Activated CD4-positive, alpha-beta memory T cell treated with anti-CD3 and anti-CD28 coated beads for 36 hours (primary cell): ENCODE data around the gene DENND4B. TPM values are rescaled to one million over a fixed set of nuclear protein-coding genes. Genes with fewer than 3 reads are reported as not detected.

Source experiments
- CTCF ChIA-PET: fragments of 350-600 bp; sonication (Branson Sonifier 250); formaldehyde crosslinking; loops from one replicate; lab custom pipeline; 2021; ENCODE audit warnings: antibody characterized with exemption, inconsistent platforms; lab: Charles Lee
- POLR2A ChIA-PET: fragments of 350-600 bp; sonication (Branson Sonifier 250); formaldehyde crosslinking; loops from one replicate; lab custom pipeline; 2021; ENCODE audit warnings: antibody characterized with exemption; lab: Charles Lee
- DNase-seq: peaks from one replicate; pipeline ENCODE4 v3.0.0-alpha.2; 2020
- H3K27ac Mint-ChIP-seq: one replicate; pipeline ENCODE4 v1.8.0; 2021; ENCODE audit warnings: mixed read lengths
- H3K27me3 Mint-ChIP-seq: one replicate; pipeline ENCODE4 v1.8.0; 2021; ENCODE audit warnings: mixed read lengths
- H3K36me3 Mint-ChIP-seq: one replicate; pipeline ENCODE4 v1.8.0; 2021; ENCODE audit warnings: mixed read lengths
- H3K4me1 Mint-ChIP-seq: one replicate; pipeline ENCODE4 v1.8.0; 2021; ENCODE audit warnings: low read depth, mixed read lengths
- H3K4me3 Mint-ChIP-seq: one replicate; pipeline ENCODE4 v1.8.0; 2021; ENCODE audit warnings: mild to moderate bottlenecking, mixed read lengths
- H3K9me3 Mint-ChIP-seq: one replicate; pipeline ENCODE4 v1.8.0; 2021; ENCODE audit warnings: mixed read lengths
- intact Hi-C: fragments of 100-400 bp; cut with micrococcal nuclease; formaldehyde crosslinking; loops from one replicate; pipeline ENCODE4 v1.15.1; 2023
- total RNA-seq, 2 experiments: library from RNA; stranded (reverse); gene quantifications; one replicate each; pipeline ENCODE4 v1.2.3, GENCODE V29; 2021

DENND4B gene, protein sequence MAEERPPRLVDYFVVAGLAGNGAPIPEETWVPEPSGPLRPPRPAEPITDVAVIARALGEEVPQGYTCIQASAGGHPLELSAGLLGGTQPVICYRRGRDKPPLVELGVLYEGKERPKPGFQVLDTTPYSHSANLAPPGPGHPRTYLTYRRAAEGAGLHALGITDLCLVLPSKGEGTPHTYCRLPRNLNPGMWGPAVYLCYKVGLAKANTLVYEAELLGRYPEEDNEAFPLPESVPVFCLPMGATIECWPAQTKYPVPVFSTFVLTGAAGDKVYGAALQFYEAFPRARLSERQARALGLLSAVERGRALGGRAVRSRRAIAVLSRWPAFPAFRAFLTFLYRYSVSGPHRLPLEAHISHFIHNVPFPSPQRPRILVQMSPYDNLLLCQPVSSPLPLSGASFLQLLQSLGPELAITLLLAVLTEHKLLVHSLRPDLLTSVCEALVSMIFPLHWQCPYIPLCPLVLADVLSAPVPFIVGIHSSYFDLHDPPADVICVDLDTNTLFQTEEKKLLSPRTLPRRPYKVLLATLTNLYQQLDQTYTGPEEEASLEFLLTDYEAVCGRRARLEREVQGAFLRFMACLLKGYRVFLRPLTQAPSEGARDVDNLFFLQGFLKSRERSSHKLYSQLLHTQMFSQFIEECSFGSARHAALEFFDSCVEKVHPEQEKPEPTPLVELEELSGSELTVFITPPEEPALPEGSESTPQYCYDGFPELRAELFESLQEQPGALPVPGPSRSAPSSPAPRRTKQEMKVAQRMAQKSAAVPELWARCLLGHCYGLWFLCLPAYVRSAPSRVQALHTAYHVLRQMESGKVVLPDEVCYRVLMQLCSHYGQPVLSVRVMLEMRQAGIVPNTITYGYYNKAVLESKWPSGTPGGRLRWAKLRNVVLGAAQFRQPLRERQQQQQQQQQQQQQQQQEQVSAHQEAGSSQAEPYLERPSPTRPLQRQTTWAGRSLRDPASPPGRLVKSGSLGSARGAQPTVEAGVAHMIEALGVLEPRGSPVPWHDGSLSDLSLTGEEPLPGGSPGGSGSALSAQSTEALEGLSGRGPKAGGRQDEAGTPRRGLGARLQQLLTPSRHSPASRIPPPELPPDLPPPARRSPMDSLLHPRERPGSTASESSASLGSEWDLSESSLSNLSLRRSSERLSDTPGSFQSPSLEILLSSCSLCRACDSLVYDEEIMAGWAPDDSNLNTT (N-terminal part only)
- total RNA-seq: 100 to 1,000 TPM in 1 of 2 experiments, 10 to 100 TPM in 1; 98.1 to 108 TPM

DNA sequence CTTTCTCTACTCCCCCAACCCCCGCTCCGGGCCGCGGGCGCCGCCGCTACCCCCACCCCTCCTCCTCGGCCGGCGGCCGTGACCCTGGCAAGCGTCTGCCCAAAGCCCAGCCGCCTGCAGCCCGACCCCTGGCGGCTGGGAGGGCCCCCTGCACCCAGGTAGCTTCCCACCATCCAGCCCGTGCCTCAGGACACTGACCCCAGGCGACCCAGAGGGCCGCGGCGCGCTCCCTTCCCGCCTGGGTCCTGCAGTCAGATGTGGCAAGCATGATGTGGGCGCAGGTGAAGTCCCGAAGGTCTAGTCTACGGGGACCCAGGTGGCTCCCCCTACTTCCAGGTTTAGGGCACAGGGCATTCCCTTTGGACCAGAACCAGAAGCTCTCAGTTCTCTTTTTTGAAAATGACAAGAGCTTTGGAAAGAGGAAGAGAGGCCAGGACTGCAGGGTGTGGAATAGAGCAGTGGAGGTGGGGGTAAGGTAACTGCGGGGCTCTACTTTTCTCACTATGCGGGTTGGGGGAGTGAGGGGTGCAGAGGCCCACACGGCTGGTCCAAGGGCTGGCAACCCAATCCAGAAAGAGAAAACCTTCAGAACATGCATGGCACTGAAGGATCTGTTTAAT, at the start of gene DENND4B:
Gene DENND4B (minus strand): TSS at position 97 of the 620 bp plus-strand sequence. CDS start 2,344 bp downstream, outside the sequence.
- Mint-ChIP-seq H3K27ac (peak within 1 kb of the TSS; percentile 97), H3K36me3 (peaks cover 40% of the 10 kb centered on the region), H3K27me3 (no peaks in the 10 kb centered on the region), H3K9me3 (no peaks in the 10 kb centered on the region), H3K4me1 (peaks cover 25% of the 10 kb centered on the region), H3K4me3 (peak within 1 kb of the TSS; percentile 92)
- DNase-seq: peak; percentile 83
- POLR2A ChIA-PET: interaction anchor here (0.6 to 3.9 kb wide), 12 partner anchors 9 to 171 kb away, joined by 3 to 41 read pairs (median 8); partner anchors contain the start of genes CREB3L4, CRTC2, GATAD2B and RPS27
- intact Hi-C loops: loop anchor here (1.0 kb wide), 2 partner anchors 23 to 149 kb away; no protein-coding TSS in a partner anchor
- CTCF ChIA-PET: interaction anchor here (0.6 to 4.3 kb wide), 32 partner anchors 8 to 439 kb away, joined by 3 to 31 read pairs (median 4); partner anchors contain the start of genes CREB3L4, CRTC2, JTB and RAB13

- CTCF ChIA-PET: interaction anchor here (0.6 kb wide), 1 partner anchor 398 kb away, joined by 3 read pairs; no protein-coding TSS in a partner anchor
- intact Hi-C loops: loop anchor here (10.0 kb wide), 1 partner anchor 159 kb away; the partner anchor contains the start of gene NUP210L
Measured at GRCh38 chr1:153995640-153996039, 49.1 kb upstream of the DENND4B start.

DNA sequence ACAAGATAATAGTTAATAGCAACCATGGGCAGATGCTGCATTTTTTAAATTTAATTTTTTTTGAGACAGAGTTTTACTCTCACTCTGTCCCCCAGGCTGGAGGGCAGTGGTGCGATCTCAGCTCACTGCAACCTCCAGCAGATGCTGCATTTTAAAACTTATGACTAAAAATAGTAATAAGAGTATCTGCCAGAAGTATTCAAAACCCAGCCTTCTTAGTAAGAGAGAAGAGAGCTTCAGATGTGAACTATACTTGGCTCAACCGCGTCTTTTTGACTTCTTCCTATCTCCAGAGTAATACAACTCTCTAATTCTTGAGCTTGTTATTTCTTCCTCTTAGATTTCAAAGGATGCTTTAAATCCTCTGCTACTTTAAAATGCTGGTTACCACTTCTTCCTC, 48.7 kb upstream of the DENND4B start:
- intact Hi-C loops: loop anchor here (10.0 kb wide), 1 partner anchor 160 kb away; the partner anchor contains the start of gene NUP210L
- no peak overlapping the region for H3K4me3 Mint-ChIP-seq
- POLR2A ChIA-PET: interaction anchor here (1.2 kb wide), 1 partner anchor 188 kb away, joined by 3 read pairs; no protein-coding TSS in a partner anchor

More at GRCh38 chr1:153995640-153996039, 49.1 kb upstream of the DENND4B start:
- POLR2A ChIA-PET: no interaction called here
- Mint-ChIP-seq H3K4me1 (peaks cover 21% of the 10 kb centered on the region), H3K27me3 (no peaks in the 10 kb centered on the region), H3K36me3 (peaks cover 42% of the 10 kb centered on the region), H3K4me3 (no peak overlapping the region), H3K27ac (no peak overlapping the region), H3K9me3 (no peaks in the 10 kb centered on the region)
- DNase-seq: no peak

GRCh38 chr1:153991806-153992205, 45.3 kb upstream of the DENND4B start:
- DNase-seq: no peak
- H3K27me3 Mint-ChIP-seq: peaks cover 2% of the 10 kb centered on the region
- peaks cover 44% of the 10 kb centered on the region for H3K36me3 Mint-ChIP-seq
- ChIA-PET CTCF (interaction anchor here (0.6 to 1.9 kb wide), 7 partner anchors 14 to 280 kb away, joined by 3 to 10 read pairs (median 4); partner anchors contain the start of genes DENND4B, JTB and SLC27A3), POLR2A (interaction anchor here (0.7 to 3.1 kb wide), 12 partner anchors 8 to 357 kb away, joined by 3 to 23 read pairs (median 8); partner anchors contain the start of genes CHTOP, CREB3L4, CRTC2 and DENND4B)
- peaks cover 36% of the 10 kb centered on the region for H3K4me1 Mint-ChIP-seq
- intact Hi-C loops: loop anchor here (2.0 to 10.0 kb wide), 4 partner anchors 163 to 321 kb away; partner anchors contain the start of genes HAX1, ILF2 and NUP210L
- peak overlapping the region; percentile 99 for H3K27ac Mint-ChIP-seq
- peak overlapping the region; percentile 97 for H3K4me3 Mint-ChIP-seq
- no peaks in the 10 kb centered on the region for H3K9me3 Mint-ChIP-seq

More for the DNA sequence above, 48.7 kb upstream of the DENND4B start:
- Mint-ChIP-seq H3K4me1 (peaks cover 24% of the 10 kb centered on the region), H3K9me3 (no peaks in the 10 kb centered on the region), H3K27ac (no peak overlapping the region), H3K36me3 (peaks cover 44% of the 10 kb centered on the region), H3K27me3 (peaks cover 2% of the 10 kb centered on the region)
- CTCF ChIA-PET: interaction anchor here (0.6 kb wide), 1 partner anchor 397 kb away, joined by 3 read pairs; no protein-coding TSS in a partner anchor
- no peak for DNase-seq

DNA sequence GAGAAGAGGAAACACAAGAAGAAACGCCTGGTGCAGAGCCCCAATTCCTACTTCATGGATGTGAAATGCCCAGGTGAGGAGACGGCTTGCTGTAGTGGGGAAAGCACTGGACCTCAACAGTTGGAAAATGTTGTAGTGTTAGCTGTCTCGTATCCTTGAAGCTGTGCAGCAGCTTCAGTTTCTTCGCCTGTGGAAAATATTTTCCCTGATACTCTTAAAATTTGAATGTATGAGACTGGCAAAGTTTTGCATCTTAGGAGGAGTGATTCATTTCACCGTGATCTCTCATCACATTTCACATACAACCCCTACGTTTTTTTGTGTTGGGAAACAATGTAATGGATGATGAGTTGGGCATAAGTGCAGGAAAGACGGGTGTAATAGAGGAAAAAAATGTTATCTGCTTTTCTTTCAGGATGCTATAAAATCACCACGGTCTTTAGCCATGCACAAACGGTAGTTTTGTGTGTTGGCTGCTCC, 44.7 kb upstream of the DENND4B start:
- Mint-ChIP-seq H3K36me3 (peaks cover 44% of the 10 kb centered on the region), H3K27me3 (peaks cover 2% of the 10 kb centered on the region)
- POLR2A ChIA-PET: interaction anchor here (1.0 to 3.1 kb wide), 19 partner anchors 9 to 459 kb away, joined by 3 to 23 read pairs (median 7); partner anchors contain the start of genes CHTOP, CREB3L4, CRTC2 and DENND4B

DNA sequence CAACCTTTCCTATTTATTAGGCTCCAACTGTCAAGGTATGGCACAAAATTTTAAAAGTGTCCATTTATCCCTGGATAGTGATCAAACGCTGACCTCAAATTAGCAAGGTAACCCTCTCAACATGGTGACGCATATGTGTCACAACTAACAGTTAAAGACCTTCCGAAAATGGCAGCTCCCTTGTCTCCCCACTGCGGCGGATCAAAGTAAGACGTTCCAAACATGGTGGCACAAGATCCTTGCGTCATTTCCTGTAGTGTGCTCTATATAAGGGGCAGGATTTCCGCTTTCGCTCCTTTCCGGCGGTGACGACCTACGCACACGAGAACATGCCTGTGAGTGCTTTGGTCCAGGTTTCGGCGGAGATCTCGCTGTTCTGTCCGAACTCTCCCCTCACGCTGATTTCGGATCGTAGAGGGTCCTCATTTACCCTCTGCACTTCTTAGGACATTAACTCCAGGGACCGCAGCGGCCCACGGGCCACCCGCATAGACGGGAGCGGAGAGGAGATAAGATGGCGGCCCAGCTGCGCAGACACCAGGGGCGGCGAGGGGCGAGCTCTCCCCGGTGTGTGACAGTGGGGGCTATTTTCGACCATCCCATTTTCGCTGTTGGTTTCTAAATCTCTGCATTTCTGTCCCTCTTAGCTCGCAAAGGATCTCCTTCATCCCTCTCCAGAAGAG, 44.1 kb upstream of the DENND4B start, which contains the start of gene RPS27:
Gene RPS27 (plus strand): TSS at position 295 of the 683 bp plus-strand sequence. CDS start 35 bp downstream, at position 330.
- peaks cover 45% of the 10 kb centered on the region for H3K4me1 Mint-ChIP-seq
- H3K27me3 Mint-ChIP-seq: peaks cover 3% of the 10 kb centered on the region
- peak within 1 kb of the TSS; percentile 97 for H3K4me3 Mint-ChIP-seq
- H3K9me3 Mint-ChIP-seq: no peaks in the 10 kb centered on the region
- DNase-seq: peak; percentile 93
- peaks cover 42% of the 10 kb centered on the region for H3K36me3 Mint-ChIP-seq
- intact Hi-C loops: loop anchor here (1.0 to 10.0 kb wide), 10 partner anchors 13 to 320 kb away; partner anchors contain the start of genes CREB3L4, CRTC2, HAX1 and ILF2
- CTCF ChIA-PET: interaction anchor here (1.0 to 1.9 kb wide), 5 partner anchors 13 to 458 kb away, joined by 3 to 10 read pairs (median 4); partner anchors contain the start of genes GATAD2B and JTB
- POLR2A ChIA-PET: interaction anchor here (0.5 to 3.1 kb wide), 30 partner anchors 10 to 459 kb away, joined by 3 to 23 read pairs (median 4); partner anchors contain the start of genes CHTOP, CREB3L4, CRTC2 and DENND4B
- H3K27ac Mint-ChIP-seq: peak within 1 kb of the TSS; percentile 99

More for the DNA sequence above, 44.7 kb upstream of the DENND4B start:
- H3K9me3 Mint-ChIP-seq: no peaks in the 10 kb centered on the region
- peaks cover 41% of the 10 kb centered on the region for H3K4me1 Mint-ChIP-seq
- H3K4me3 Mint-ChIP-seq: peak overlapping the region; percentile 97
- CTCF ChIA-PET: interaction anchor here (1.0 to 1.9 kb wide), 7 partner anchors 13 to 459 kb away, joined by 3 to 10 read pairs (median 4); partner anchors contain the start of genes DENND4B, GATAD2B, JTB and SLC27A3
- intact Hi-C loops: loop anchor here (2.0 to 10.0 kb wide), 4 partner anchors 164 to 320 kb away; partner anchors contain the start of genes HAX1, ILF2 and NUP210L
- H3K27ac Mint-ChIP-seq: peak overlapping the region; percentile 99
- no peak for DNase-seq

DNA sequence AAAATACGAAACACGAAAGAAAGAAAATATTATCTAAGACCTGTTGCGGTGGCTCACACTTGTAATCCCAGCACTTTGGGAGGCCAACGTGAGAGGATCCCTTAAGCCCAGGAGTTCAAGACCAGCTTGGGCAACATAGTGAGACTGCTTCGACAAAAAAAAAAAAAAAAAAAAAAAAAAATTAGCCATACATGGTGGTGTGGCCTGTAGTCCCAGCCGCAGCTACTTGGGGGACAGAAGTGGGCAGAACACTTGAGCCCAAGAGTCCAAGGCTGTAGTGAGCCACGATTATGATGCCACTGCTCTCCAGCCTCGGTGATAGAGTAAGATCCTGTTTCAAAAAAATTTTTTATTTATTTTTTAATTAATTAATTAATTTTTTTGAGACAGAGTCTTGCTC, 41.1 kb upstream of the DENND4B start:
- Mint-ChIP-seq H3K4me3 (no peak overlapping the region), H3K9me3 (no peaks in the 10 kb centered on the region), H3K4me1 (peaks cover 42% of the 10 kb centered on the region), H3K27me3 (peaks cover 5% of the 10 kb centered on the region), H3K27ac (peak overlapping the region; percentile 76), H3K36me3 (peaks cover 21% of the 10 kb centered on the region)
- DNase-seq: no peak
- intact Hi-C loops: loop anchor here (2.0 kb wide), 2 partner anchors 183 to 415 kb away; no protein-coding TSS in a partner anchor
- ChIA-PET POLR2A (interaction anchor here (0.7 to 1.0 kb wide), 3 partner anchors 64 to 310 kb away, joined by 3 read pairs; no protein-coding TSS in a partner anchor), CTCF (interaction anchor here (0.6 to 4.2 kb wide), 26 partner anchors 9 to 477 kb away, joined by 3 to 74 read pairs (median 7); partner anchors contain the start of genes CRTC2, DENND4B, GATAD2B and HAX1)

DNA sequence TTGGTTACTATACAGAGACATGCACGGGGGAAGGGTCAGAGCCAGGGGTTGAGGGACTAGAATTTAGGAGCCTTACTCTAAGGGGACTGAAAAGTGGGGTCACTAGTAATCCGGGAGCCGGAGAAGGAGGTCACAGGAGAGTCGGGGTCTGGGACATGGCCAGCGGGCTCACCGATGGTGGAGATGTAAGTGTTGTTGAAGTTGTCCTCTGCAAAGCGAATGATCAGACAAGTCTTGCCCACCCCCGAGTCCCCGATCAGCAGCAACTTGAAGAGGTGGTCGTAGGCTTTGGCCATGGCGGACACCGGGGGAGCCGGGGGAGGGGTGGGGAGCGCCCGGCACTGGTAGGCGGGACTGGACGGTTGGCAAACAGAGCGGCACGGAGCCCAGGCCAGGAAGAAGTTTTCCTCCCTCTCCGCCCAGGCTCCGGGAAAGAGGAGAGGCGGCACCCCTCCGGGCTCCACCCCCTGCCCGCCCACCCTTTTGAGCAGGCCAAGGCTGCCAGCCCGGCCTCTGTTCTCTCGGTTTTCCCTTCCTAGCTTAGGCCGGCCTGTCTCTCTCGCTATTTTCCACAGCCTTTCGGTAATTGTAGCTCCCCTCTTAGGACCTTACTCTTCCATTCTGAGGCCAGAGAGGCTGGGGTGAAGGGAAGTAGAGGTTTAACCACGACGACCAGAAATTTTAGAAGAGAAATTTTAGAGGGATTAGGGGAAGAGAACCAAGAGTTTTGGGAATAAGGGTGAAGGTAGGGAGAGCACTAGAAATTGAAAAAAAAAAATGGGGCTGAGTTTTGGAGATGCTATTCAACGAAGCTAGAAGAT, 39.6 kb upstream of the DENND4B start, which contains the start of gene RAB13:
Gene RAB13 (minus strand): TSS at position 399 of the 821 bp plus-strand sequence. CDS start 103 bp downstream, at position 296.
- CTCF ChIA-PET: interaction anchor here (0.7 to 4.2 kb wide), 39 partner anchors 8 to 1977 kb away, joined by 3 to 74 read pairs (median 5); partner anchors contain the start of genes CHTOP, CRTC2, DENND4B and GATAD2B
- H3K4me3 Mint-ChIP-seq: peak within 1 kb of the TSS; percentile 43
- DNase-seq: no peak
- POLR2A ChIA-PET: interaction anchor here (0.6 to 1.5 kb wide), 8 partner anchors 8 to 308 kb away, joined by 3 to 15 read pairs (median 3); partner anchors contain the start of genes CREB3L4, JTB and NPR1
- H3K36me3 Mint-ChIP-seq: peaks cover 7% of the 10 kb centered on the region
- H3K4me1 Mint-ChIP-seq: peaks cover 31% of the 10 kb centered on the region
- no peaks in the 10 kb centered on the region for H3K9me3 Mint-ChIP-seq
- peak within 1 kb of the TSS; percentile 76 for H3K27ac Mint-ChIP-seq
- intact Hi-C loops: loop anchor here (1.0 to 2.0 kb wide), 5 partner anchors 9 to 413 kb away; partner anchors contain the start of gene JTB
- peaks cover 5% of the 10 kb centered on the region for H3K27me3 Mint-ChIP-seq
